SKM-1 treated with dmso at 0.1 percent for 144 hours (cell line): Measurements from ENCODE around the gene RSPH9.
"Not testable (repeated sequence)": the region's sequence is repeated elsewhere in the genome, so short reads cannot be mapped to it uniquely, and the experiment has no call there.

ENCODE experiments used
- DNase-seq: peaks from one replicate; lab custom pipeline; 2025; ENCODE audit not compliant: unreplicated experiment; lab: John Stamatoyannopoulos, UW

The RSPH9 gene

GRCh38 chr6:43628393-43629103 lies 16.3 kb upstream of the RSPH9 start:
- peak; percentile 35 for DNase-seq

GRCh38 chr6:43629104-43629504 lies 15.7 kb upstream of the RSPH9 start, which contains the start of gene GTPBP2:
Gene GTPBP2 (minus strand): TSS chr6:43629264. CDS start chr6:43629162, 102 bp downstream.
- DNase-seq = peak; percentile 98

- DNase-seq = peak; percentile 99
Measured at GRCh38 chr6:43629505-43630300, 15.1 kb upstream of the RSPH9 start.

- DNase-seq = no peak
Measured at GRCh38 chr6:43630980-43631619, 13.7 kb upstream of the RSPH9 start.

- DNase-seq = not testable (repeated sequence)
Measured at GRCh38 chr6:43633002-43633401, 11.8 kb upstream of the RSPH9 start.

- DNase-seq = no peak
Measured at GRCh38 chr6:43634702-43635303, 10.0 kb upstream of the RSPH9 start.

GRCh38 chr6:43635387-43636307 lies 9.2 kb upstream of the RSPH9 start, which contains the start of gene MAD2L1BP:
Gene MAD2L1BP (plus strand): TSS chr6:43635840. CDS start chr6:43635876, 36 bp downstream.
- peak; percentile 63 for DNase-seq

GRCh38 chr6:43636308-43636659 lies 8.6 kb upstream of the RSPH9 start:
- DNase-seq = no peak

GRCh38 chr6:43639984-43640800 lies 4.6 kb upstream of the RSPH9 start:
- DNase-seq = no peak

GRCh38 chr6:43645613-43645964 lies 753 bp downstream of the RSPH9 start:
- no peak for DNase-seq

- DNase-seq = no peak
Measured at GRCh38 chr6:43647613-43648012, 2.8 kb downstream of the RSPH9 start.

GRCh38 chr6:43648248-43648647 lies 3.4 kb downstream of the RSPH9 start:
- no peak for DNase-seq

- not testable (repeated sequence) for DNase-seq
Measured at GRCh38 chr6:43652822-43653221, 8.0 kb downstream of the RSPH9 start.

GRCh38 chr6:43657221-43657802 lies 12.5 kb downstream of the RSPH9 start:
- no peak for DNase-seq

GRCh38 chr6:43658161-43658560 lies 13.3 kb downstream of the RSPH9 start:
- no peak for DNase-seq

- not testable (repeated sequence) for DNase-seq
Measured at GRCh38 chr6:43662948-43663347, 18.1 kb downstream of the RSPH9 start.

GRCh38 chr6:43665376-43665775 lies 20.5 kb downstream of the RSPH9 start:
- no peak for DNase-seq

- DNase-seq = no peak
Measured at GRCh38 chr6:43666196-43666920, 21.5 kb downstream of the RSPH9 start.
